Measurements from ENCODE around the gene ETNK2. TPM values are rescaled to one million over a fixed set of nuclear protein-coding genes. Genes with fewer than 3 reads are reported as not detected.

Gene ETNK2
- total and polyA plus RNA-seq, 2 of the 8 experiments (the other 6 are each of a cell fraction or from before 2014, with no cell fraction given): 20.1 to 26.7 TPM

- TF ChIP-seq TEAD4 (IDR thresholded peaks at IDR 0.05; ENCODE audit: low read depth, low read length) (no peak), SUZ12 (IDR thresholded peaks at IDR 0.05; ENCODE audit: low read length) (no peak), POU5F1 (IDR thresholded peaks at IDR 0.05; ENCODE audit: low read depth, low read length) (no peak), MAX (IDR thresholded peaks at IDR 0.05) (no peak), BRCA1 (IDR thresholded peaks at IDR 0.05; ENCODE audit: low read depth, low read length) (no peak), SRF (IDR thresholded peaks at IDR 0.05; ENCODE audit: low read depth, low read length) (no peak), CEBPB (IDR thresholded peaks at IDR 0.05; ENCODE audit: low read depth, low read length) (no peak)
Measured at GRCh38 chr1:204092632-204093420, 59.0 kb downstream of the ETNK2 start (continued).
